NCI-H748 treated with DMSO at 0.1 percent for 48 hours (cell line): ENCODE results near the gene FARSA.
"Not testable (repeated sequence)": the region's sequence is repeated elsewhere in the genome, so short reads cannot be mapped to it uniquely, and the experiment has no call there.

Experiments
- DNase-seq: peaks from one replicate; lab custom pipeline; 2025; lab: John Stamatoyannopoulos, UW

The FARSA gene

DNA sequence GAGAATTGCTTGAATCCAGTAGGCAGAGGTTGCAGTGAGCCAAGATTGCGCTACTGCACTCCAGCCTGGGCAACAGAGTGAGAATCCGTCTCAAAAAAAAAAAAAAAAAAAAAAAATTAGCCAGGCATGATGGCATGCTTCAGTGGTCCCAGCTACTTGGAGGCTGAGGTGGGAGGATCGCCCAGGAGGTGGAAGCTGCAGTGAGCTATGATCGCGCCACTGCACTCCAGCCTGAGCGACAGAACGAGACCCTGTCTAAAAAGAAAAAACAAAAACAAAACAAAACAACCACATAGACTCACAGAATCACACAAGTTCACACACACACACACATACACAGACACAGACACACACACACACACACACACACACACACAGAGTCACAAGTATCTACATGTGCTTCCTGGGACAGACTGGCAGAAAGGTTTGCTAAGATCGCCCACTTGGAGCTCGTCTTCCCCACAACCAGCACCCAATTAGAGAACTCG lies 43.2 kb downstream of the FARSA start:
- DNase-seq, result not testable (repeated sequence)

DNA sequence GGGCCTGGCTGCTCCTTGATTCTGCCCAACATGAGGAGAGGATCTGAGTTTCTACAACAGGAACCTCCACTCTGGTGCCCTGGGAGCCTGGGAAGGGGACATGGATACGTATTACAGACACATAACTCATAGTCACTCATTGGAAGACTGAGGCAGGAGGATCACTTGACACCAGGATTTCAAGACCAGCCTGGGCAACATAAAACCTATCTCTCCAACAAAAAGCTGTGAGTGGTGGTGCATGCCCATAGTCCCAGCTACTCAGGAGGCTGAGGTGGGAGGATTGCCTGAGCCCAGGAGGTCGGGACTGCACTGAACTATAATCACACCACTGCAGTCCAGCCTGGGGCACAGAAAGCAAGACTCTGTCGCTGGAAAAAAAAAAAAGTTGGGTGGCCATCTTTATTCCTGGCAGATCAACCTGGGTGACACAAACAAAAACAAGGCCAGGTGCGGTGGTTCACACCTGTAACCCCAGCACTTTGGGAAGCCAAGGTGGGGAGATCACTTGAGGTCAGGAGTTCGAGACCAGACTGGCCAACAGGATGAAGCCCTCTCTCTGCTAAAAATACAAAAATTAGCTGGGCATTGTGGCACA lies 45.4 kb downstream of the FARSA start:
- DNase-seq, result no peak

DNA sequence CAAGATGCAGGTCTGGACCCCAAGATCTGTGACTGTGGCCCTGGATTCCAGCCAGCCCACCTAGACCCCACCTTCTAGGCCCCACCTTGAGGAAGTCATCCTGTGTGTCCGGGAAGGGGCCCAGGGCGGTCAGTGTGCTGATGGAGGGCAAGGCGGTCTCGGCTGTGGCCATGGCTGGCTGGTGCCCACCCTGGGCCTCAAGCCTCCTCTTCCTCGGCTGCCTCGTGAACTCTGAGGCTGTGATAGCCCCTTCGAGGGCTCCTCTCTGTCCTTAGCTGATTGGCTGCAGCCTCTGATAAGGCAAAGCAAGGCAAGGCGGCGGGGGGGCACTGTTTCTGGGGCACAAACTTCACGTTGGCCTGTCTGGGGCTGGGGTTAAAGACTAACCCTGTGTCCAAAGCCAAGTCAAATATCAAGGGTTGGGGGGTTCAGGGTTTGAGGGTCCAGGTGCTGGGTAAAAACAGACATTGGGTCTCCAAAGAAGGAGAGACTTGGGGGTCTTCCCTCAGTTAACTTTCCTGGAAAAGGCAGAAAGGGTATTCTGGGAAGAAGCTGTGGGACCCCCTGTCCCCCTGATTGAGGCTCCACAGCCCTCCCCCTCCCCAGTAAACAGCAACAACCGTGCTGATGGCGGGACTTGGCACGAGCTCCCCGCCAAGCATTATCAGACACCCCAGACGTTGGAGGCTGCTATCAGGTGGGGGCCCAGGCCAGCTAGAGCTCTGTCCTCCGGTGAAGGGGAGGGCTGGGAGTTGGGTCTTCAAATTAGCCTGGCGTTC lies 46.4 kb downstream of the FARSA start, which contains the start of gene KLF1:
KLF1 (minus strand) TSS at position 233 of the 779 bp plus-strand sequence; CDS start at position 172, 61 bp downstream.
- DNase-seq, result no peak

DNA sequence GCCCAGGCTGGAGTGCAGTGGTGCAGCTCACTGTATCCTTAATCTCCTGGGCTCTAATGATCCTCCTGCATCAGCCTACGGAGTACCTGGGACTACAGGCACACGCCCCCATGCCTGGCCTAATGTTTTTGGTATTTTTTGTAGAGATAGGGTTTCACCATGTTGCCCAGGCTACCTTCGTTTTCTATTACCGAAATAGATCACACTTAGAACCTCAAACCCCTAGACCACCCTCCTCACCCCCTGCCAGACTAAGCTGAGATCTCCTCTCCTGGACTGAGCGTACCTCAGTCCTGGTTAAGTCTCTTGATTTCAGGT lies 46.9 kb downstream of the FARSA start:
- no peak for DNase-seq

DNA sequence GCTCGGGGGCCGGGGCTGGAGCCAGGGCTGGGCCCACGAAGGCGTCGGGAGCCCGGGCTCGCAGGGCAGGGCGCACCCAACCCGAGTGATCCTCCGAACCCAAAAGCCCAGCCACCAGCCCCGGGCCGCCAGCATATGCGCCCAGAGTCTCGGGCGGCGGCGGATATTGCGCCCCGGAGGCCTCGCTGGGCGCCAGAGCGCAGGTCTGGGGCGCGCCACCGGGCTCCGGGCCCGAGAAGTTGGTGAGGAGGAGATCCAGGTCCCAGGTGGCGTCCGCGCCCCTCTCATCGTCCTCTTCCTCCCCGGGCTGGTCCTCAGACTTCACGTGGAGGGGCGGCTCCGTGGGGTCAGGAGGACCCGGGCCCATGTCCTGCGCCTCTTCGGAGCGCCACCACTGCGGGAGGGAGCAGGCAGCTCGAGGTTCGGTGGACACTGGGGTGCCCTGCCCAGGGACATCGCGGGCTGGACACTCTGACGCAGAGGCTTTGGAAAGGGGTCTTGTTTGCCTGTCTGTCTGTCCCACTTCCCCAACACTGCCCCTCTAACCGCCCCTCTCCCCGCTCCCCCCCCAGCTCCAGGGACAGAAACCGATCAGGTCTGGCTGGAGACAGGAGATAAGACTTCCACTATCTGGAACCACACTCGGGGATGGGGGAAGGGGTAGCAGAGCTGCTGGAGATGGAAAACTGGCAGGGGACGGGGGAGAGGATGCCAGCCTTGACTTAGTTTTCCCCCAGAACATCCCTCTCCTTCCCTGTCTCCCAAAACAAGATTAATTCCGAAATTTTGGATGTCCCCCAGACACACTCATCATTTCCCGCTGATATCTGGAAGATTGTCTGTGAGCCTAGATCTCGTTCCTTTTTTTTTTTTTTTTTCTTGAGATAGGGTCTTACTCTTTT lies 47.5 kb downstream of the FARSA start:
- no peak for DNase-seq

DNA sequence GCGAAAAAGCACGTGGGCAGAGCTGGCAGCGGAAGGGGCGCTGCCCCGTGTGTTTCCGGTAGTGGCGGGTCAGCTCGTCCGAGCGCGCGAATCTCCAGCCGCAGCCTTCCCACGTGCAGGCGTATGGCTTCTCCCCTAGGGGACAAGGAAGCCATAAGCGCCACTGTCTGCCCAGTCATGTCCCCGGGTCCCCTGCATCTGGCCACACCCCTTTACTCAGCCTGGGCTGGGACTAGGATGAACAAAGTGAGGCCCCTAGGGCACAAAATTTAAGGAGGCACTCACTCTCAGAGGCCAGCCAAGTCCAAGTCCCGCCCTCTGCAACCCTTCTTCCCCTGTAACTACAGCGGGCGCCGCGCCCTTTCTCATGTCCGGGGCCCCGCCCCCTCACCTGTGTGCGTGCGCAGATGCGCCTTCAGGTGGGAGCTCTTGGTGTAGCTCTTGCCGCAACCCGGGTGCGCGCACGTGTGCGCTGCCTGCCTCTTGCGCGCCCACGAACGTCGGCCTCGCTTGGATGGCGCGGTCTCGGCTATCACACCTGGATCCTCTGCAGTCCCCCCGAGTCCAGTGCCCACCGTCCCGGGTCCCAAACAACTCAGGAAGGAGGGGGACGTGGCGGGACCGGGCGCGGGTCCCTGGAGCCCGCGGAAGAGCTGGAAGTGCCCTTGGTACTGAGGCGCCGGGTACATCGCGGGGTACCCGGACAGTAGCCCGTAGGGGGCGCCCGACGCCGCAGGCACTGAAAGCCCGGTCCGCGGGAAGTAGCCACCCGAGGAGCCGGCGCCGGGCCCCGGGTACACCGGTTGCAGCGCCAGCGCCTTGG lies 48.4 kb downstream of the FARSA start:
- DNase-seq, result peak; percentile 66

DNA sequence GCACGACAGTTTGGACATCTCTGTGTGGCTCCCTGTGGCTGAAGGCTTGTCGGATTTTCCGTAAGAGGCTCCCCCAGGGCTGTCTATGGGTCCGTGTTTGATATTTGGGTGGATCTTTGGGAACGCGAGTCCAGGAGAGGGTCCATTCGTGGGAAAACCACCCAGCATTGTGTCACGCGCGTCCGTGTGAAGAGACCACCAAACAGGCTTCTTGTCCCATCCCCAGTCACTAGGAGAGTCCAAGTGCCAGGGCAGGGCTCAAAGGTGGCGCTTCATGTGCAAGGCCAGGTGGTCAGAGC lies 48.9 kb downstream of the FARSA start:
- no peak for DNase-seq

- DNase-seq, result no peak
These were observed 49.3 kb downstream of the FARSA start for GRCh38 chr19:12884202-12884601.

DNA sequence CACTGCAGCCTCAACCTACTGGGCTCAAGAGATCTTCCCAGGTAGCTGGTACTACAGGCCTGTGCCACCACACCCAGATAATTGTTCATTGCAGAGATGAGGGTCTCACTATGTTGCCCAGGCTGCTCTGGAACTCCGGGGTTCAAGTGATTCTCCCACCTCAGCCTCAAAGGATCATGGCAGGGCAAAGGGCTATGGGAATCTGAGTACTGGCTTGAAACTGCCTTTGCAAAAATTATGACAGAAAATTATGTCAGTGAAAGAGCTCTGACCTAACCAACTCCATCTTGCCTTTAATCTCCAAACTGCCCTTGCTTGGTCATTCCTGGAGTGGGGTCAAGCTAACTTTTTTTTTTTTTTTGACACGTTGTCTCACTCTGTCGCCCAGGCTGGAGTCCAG lies 50.9 kb downstream of the FARSA start:
- no peak for DNase-seq

DNA sequence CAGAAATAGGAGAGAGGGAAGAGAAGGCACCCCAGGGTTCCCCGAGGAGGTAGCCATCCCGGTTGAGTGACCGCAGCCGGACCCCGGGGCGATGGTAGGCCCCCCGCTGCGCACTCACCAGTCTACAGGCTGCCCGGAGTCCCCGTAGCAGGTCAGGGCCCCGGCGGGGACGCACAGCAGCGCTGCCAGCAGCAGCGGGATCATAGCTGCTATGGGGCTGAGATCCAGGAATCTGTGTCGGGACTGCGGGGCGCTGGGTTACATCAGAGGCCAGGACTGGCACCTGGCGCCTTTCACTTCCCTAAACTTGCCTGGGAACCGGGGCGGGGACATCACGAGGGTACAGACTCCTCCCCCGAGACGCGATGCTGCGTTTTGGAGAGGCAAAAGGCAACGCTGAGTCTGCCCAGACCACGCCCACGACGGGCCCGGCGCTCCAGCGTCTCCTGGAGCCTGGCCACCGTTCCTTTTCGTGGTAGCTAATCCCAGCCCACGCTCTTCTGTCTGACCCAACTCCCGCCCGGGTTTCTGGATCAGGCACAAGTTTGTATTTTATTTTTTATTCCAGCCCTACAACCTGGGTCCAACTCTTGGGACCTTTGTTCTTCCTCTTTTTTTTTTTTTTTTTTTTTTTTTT lies 52.2 kb downstream of the FARSA start, which contains the start of gene DNASE2:
DNASE2 (minus strand) TSS at position 278 of the 637 bp plus-strand sequence; CDS start at position 204, 74 bp downstream.
- DNase-seq, result peak; percentile 85

- no peak for DNase-seq
These were observed 52.9 kb downstream of the FARSA start for GRCh38 chr19:12880551-12881171.

- DNase-seq, result no peak
These were observed 58.4 kb downstream of the FARSA start for GRCh38 chr19:12875086-12875485.

GRCh38 chr19:12873891-12874745 lies 59.4 kb downstream of the FARSA start:
- DNase-seq, result no peak

GRCh38 chr19:12872941-12873890 lies 60.3 kb downstream of the FARSA start:
- no peak for DNase-seq
